ENCODE data around the gene TAB2.

TAB2 gene

GRCh38 chr6:149286905-149287304 is 30.6 kb upstream of the TAB2 start:
- TF ChIP-seq REST (IDR thresholded peaks at IDR 0.05; ENCODE audit: insufficient read depth in 1 of 2, low read depth in 2 of 2, low read length in 2 of 2), result no peak
- TF ChIP-seq POLR2AphosphoS5 (IDR thresholded peaks at IDR 0.05; ENCODE audit: low read depth, low read length), result no peak
- no peak for TF ChIP-seq TAF1 (IDR thresholded peaks at IDR 0.05; ENCODE audit: borderline replicate concordance, insufficient read depth, low read length)
- TF ChIP-seq FOXP2 (optimal IDR thresholded peaks at IDR 0.05; ENCODE audit: borderline replicate concordance, extremely low read depth, extremely low read length, insufficient read depth), result no peak
- TF ChIP-seq SIN3A (IDR thresholded peaks at IDR 0.05; ENCODE audit: borderline replicate concordance, insufficient read depth, low read length), result no peak

- TF ChIP-seq FOXP2 (optimal IDR thresholded peaks at IDR 0.05; ENCODE audit: borderline replicate concordance, extremely low read depth, extremely low read length, insufficient read depth), result no peak
- no peak for TF ChIP-seq POLR2AphosphoS5 (IDR thresholded peaks at IDR 0.05; ENCODE audit: low read depth, low read length)
- TF ChIP-seq SIN3A (IDR thresholded peaks at IDR 0.05; ENCODE audit: borderline replicate concordance, insufficient read depth, low read length), result no peak
- no peak for TF ChIP-seq REST (IDR thresholded peaks at IDR 0.05; ENCODE audit: insufficient read depth in 1 of 2, low read depth in 2 of 2, low read length in 2 of 2)
- no peak for TF ChIP-seq TAF1 (IDR thresholded peaks at IDR 0.05; ENCODE audit: borderline replicate concordance, insufficient read depth, low read length)
Observed at GRCh38 chr6:149289192-149289781, 28.2 kb upstream of the TAB2 start.

- TF ChIP-seq SIN3A (IDR thresholded peaks at IDR 0.05; ENCODE audit: borderline replicate concordance, insufficient read depth, low read length) (no peak), POLR2AphosphoS5 (IDR thresholded peaks at IDR 0.05; ENCODE audit: low read depth, low read length) (no peak), FOXP2 (optimal IDR thresholded peaks at IDR 0.05; ENCODE audit: borderline replicate concordance, extremely low read depth, extremely low read length, insufficient read depth) (no peak), REST (IDR thresholded peaks at IDR 0.05; ENCODE audit: insufficient read depth in 1 of 2, low read depth in 2 of 2, low read length in 2 of 2) (no peak)
Observed at GRCh38 chr6:149289966-149290365, 27.5 kb upstream of the TAB2 start.

- TF ChIP-seq SIN3A (IDR thresholded peaks at IDR 0.05; ENCODE audit: borderline replicate concordance, insufficient read depth, low read length) (no peak), REST (IDR thresholded peaks at IDR 0.05; ENCODE audit: insufficient read depth in 1 of 2, low read depth in 2 of 2, low read length in 2 of 2) (no peak), TAF1 (IDR thresholded peaks at IDR 0.05; ENCODE audit: borderline replicate concordance, insufficient read depth, low read length) (no peak)
Observed at GRCh38 chr6:149293244-149293643, 24.3 kb upstream of the TAB2 start.

- TF ChIP-seq TAF1 (IDR thresholded peaks at IDR 0.05; ENCODE audit: borderline replicate concordance, insufficient read depth, low read length) (no peak), REST (IDR thresholded peaks at IDR 0.05; ENCODE audit: insufficient read depth in 1 of 2, low read depth in 2 of 2, low read length in 2 of 2) (no peak), SIN3A (IDR thresholded peaks at IDR 0.05; ENCODE audit: borderline replicate concordance, insufficient read depth, low read length) (no peak), POLR2AphosphoS5 (IDR thresholded peaks at IDR 0.05; ENCODE audit: low read depth, low read length) (no peak), FOXP2 (optimal IDR thresholded peaks at IDR 0.05; ENCODE audit: borderline replicate concordance, extremely low read depth, extremely low read length, insufficient read depth) (no peak)
Observed at GRCh38 chr6:149300563-149300962, 16.9 kb upstream of the TAB2 start.
